Colonic mucosa (tissue), 4 donors: ENCODE measurements around the gene PLB1. TPM values are rescaled to one million over a fixed set of nuclear protein-coding genes. Genes with fewer than 3 reads are reported as not detected.

Experiments
- DNase-seq: peaks from one replicate; pipeline ENCODE4 v3.0.0-alpha.2; 2020
- H3K27ac ChIP-seq: fragments of 200-600 bp; one replicate; pipeline ENCODE4 v1.8.0; 2021
- H3K27me3 ChIP-seq: fragments of 200-600 bp; one replicate; pipeline ENCODE4 v1.8.0; 2021
- H3K36me3 ChIP-seq: fragments of 200-600 bp; one replicate; pipeline ENCODE4 v1.8.0; 2021
- H3K4me1 ChIP-seq: fragments of 200-600 bp; one replicate; pipeline ENCODE4 v1.8.0; 2021; ENCODE audit warnings: mild to moderate bottlenecking
- H3K4me3 ChIP-seq: fragments of 200-600 bp; one replicate; pipeline ENCODE4 v1.8.0; 2021
- H3K9ac ChIP-seq, 2 donors: one replicate each; pipeline ENCODE4 v1.7.0; 2013; ENCODE audit warnings: control low read depth in 2 of 2, low read depth in 2 of 2, low read length in 2 of 2
- H3K9me3 ChIP-seq: fragments of 200-600 bp; one replicate; pipeline ENCODE4 v1.8.0; 2021
- intact Hi-C: fragments of 100-400 bp; cut with DNase I; formaldehyde crosslinking; loops from one replicate; pipeline ENCODE4 v1.14.1; 2022
- total RNA-seq, 2 donors: library from RNA; stranded (reverse); fragmentation: NEBNext Ultra II Directional in 1 of 2; extraction: Animal tissue kit (Norgen Biotek cat#: 25700) in 1 of 2; gene quantifications; one replicate each; pipeline ENCODE4 v1.2.1, GENCODE V29; 2021
- TF ChIP-seq, protein P1 (sequence below): fragments of 200-600 bp; IDR thresholded peaks from one replicate; pipeline ENCODE4 v1.8.0; 2022; ENCODE audit warnings: antibody characterized with exemption, mild to moderate bottlenecking
- donor health status: healthy.
- donor health status: DM: no; HTN: no; CAD: no.
- donor health status: DM: no; HTN: no; CAD: no.

The PLB1 gene
- total RNA-seq, 2 donors from 2014 or later = 1.3 to 3.0 TPM

DNA sequence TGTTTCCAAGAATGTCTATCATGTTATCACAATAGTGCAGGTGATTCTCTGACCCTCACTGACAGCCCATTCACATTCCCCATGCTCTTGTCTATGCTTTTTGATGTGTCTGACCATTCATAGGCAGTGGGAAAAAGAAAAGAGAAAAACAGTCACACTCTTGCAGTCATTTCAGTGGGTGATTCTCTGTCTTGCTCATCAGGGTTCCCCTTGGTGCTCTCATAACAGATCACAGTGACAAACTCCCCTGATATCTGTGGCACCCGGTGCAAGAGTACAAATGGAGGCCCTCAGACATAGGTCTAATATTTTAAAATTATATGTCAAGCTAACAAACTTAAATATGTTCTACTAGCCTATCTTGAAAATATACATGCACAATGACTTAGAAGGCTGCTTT is 183.1 kb downstream of the PLB1 start:
- Histone ChIP-seq H3K36me3 (no peaks in the 10 kb centered on the region), H3K27me3 (no peaks in the 10 kb centered on the region), H3K9me3 (no peaks in the 10 kb centered on the region), H3K4me3 (no peak overlapping the region), H3K9ac (no peak overlapping the region), H3K4me1 (no peaks in the 10 kb centered on the region), H3K27ac (no peak overlapping the region)
- TF ChIP-seq, protein P1, sequence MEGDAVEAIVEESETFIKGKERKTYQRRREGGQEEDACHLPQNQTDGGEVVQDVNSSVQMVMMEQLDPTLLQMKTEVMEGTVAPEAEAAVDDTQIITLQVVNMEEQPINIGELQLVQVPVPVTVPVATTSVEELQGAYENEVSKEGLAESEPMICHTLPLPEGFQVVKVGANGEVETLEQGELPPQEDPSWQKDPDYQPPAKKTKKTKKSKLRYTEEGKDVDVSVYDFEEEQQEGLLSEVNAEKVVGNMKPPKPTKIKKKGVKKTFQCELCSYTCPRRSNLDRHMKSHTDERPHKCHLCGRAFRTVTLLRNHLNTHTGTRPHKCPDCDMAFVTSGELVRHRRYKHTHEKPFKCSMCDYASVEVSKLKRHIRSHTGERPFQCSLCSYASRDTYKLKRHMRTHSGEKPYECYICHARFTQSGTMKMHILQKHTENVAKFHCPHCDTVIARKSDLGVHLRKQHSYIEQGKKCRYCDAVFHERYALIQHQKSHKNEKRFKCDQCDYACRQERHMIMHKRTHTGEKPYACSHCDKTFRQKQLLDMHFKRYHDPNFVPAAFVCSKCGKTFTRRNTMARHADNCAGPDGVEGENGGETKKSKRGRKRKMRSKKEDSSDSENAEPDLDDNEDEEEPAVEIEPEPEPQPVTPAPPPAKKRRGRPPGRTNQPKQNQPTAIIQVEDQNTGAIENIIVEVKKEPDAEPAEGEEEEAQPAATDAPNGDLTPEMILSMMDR = no peak
- intact Hi-C loops = no loop called here
- no peak for DNase-seq

DNA sequence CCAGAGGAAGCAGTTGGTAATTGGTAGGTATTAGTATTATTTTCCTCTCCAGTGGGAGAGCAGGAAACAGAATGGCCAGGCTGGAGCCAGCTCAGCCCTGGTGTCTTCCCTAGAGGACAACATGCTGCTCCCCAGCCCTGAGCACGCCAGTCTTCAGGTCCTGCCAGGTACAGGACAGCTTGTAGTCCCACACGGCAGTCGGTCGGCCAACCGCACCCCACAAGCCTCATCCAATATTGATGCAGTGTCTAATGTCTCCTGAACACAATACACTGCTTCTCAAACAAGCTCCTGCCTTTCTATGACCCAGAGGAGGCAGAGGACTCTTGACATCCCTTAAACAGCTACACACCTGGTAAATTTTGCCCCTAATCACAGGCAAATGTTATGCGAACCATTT is 184.8 kb downstream of the PLB1 start:
- intact Hi-C loops = no loop called here
- DNase-seq = no peak
- Histone ChIP-seq H3K27ac (no peak overlapping the region), H3K4me3 (no peak overlapping the region), H3K4me1 (no peaks in the 10 kb centered on the region), H3K9ac (no peak overlapping the region), H3K27me3 (no peaks in the 10 kb centered on the region), H3K36me3 (no peaks in the 10 kb centered on the region), H3K9me3 (no peaks in the 10 kb centered on the region)
- TF ChIP-seq, protein P1 = no peak

DNA sequence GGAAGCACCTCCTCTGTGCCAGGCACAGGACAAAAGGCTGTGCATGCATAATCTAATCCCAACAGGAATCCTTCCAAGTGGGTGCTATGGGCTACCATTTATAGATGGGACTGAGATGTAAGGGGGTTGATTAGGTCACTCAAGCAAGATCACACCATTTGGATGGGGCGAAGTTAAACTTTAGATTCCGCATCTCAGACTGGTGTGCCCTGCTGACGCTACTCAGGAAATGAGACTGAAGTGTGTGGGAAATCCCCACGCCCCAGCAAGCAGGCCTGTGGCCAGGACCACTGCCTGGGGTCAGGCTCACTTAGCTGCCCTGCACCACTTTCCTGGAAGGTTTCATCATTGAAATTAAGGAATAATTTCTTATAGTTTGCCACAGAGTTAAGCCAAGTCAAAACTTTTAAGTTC is 185.3 kb downstream of the PLB1 start:
- no peaks in the 10 kb centered on the region for H3K4me1 ChIP-seq
- no peaks in the 10 kb centered on the region for H3K27me3 ChIP-seq
- intact Hi-C loops = no loop called here
- H3K27ac ChIP-seq = no peak overlapping the region
- H3K9ac ChIP-seq = no peak overlapping the region
- TF ChIP-seq, protein P1 = no peak
- no peak for DNase-seq
- no peaks in the 10 kb centered on the region for H3K9me3 ChIP-seq
- no peak overlapping the region for H3K4me3 ChIP-seq
- no peaks in the 10 kb centered on the region for H3K36me3 ChIP-seq

DNA sequence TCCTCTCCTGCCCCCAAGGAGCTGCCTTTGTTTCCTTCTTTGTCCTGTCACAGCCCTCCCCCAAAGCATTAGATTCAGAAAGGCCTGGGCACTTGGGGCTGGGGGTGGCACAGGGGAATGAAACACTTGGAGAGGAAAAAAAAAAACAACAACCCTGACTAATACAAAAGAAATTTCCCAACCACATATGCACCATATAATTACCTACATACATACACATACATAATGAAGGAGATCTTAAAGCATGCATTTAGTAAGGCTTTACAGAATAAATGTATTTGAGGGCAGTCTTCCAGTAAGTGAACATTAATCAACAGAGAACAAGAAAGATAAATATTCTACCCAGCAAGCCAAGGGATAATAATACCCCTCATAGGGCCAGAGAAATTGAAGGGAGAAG is 185.7 kb downstream of the PLB1 start:
- TF ChIP-seq, protein P1 = no peak
- Histone ChIP-seq H3K4me1 (no peaks in the 10 kb centered on the region), H3K4me3 (no peak overlapping the region), H3K27ac (no peak overlapping the region), H3K9ac (no peak overlapping the region), H3K36me3 (no peaks in the 10 kb centered on the region), H3K9me3 (no peaks in the 10 kb centered on the region), H3K27me3 (no peaks in the 10 kb centered on the region)
- intact Hi-C loops = no loop called here
- no peak for DNase-seq

DNA sequence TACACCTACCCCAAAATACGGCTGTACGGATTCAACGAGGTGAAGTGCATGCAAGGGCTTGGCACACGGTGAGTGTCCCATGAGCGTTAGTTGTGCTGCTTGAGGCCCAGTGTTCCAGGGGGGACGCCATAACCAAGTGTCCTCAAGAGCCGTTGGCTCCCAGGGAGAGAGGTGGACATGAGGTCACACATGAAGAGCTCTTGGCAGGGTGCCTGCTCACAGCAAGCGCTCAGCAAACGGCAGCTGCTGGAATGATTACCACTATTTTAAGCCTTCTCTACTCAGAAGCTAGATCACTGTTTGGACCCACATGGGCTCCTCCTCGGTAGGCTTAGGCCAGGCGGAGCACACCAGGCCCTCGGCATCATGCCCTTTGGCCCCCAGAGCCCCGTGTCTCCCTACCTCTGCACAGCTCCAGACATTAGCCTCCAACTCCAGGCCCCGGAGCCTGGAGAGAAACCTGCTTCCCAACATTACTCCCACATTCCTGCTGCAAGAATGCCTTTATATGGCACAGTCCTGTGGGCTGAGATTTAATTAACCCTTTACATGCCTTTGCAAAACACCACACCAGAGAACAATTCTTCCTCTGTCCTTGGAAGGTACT is 187.3 kb downstream of the PLB1 start:
- Histone ChIP-seq H3K4me1 (no peaks in the 10 kb centered on the region), H3K27ac (no peak overlapping the region), H3K9me3 (no peaks in the 10 kb centered on the region), H3K36me3 (no peaks in the 10 kb centered on the region), H3K4me3 (no peak overlapping the region), H3K27me3 (no peaks in the 10 kb centered on the region), H3K9ac (no peak overlapping the region)
- DNase-seq = peak; percentile 52
- TF ChIP-seq, protein P1 = no peak
- intact Hi-C loops = no loop called here
